NB4 (cell line): ENCODE measurements around the gene SPIB.

ENCODE experiments used
- MYC ChIP-seq: IDR thresholded peaks from 2 replicates; pipeline ENCODE4 v1.6.1; 2011; ENCODE audit warnings: low read depth, low read length
- POLR2A ChIP-seq: IDR thresholded peaks from 2 replicates; pipeline ENCODE4 v1.6.1; 2011; ENCODE audit warnings: mild to moderate bottlenecking; ENCODE audit not compliant: insufficient read length; ENCODE audit errors: extremely low read depth
- TF ChIP-seq, protein P1 (sequence below): IDR thresholded peaks from one replicate; pipeline ENCODE4 v1.5.1; 2012; ENCODE audit warnings: low read depth, low read length
- TF ChIP-seq, protein P2 (sequence below): IDR thresholded peaks from 2 replicates; pipeline ENCODE4 v1.6.1; 2011; ENCODE audit warnings: low read depth, low read length

DNA sequence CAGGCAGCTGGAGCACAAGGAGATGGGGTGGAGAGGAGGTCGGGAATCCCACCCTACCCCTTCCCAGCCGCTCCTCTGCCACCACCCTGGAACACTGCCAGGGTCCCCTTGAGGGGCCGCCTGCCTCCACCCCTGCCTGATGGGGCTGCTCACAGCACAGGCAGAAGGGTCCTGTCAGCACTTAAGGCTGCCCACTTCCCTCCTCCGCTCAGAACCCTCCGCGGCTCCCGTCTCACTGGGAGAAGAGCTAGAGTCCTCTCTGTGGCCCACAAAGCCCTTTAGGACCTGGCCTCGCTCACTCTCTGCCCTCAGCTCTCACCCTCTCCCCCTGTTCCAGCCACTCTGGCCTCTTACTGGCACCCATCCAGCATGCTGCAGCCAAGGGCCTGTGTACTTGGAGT lies 38.0 kb upstream of the SPIB start:
- TF ChIP-seq, protein P1, sequence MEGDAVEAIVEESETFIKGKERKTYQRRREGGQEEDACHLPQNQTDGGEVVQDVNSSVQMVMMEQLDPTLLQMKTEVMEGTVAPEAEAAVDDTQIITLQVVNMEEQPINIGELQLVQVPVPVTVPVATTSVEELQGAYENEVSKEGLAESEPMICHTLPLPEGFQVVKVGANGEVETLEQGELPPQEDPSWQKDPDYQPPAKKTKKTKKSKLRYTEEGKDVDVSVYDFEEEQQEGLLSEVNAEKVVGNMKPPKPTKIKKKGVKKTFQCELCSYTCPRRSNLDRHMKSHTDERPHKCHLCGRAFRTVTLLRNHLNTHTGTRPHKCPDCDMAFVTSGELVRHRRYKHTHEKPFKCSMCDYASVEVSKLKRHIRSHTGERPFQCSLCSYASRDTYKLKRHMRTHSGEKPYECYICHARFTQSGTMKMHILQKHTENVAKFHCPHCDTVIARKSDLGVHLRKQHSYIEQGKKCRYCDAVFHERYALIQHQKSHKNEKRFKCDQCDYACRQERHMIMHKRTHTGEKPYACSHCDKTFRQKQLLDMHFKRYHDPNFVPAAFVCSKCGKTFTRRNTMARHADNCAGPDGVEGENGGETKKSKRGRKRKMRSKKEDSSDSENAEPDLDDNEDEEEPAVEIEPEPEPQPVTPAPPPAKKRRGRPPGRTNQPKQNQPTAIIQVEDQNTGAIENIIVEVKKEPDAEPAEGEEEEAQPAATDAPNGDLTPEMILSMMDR, result no peak
- TF ChIP-seq MYC (no peak), POLR2A (no peak)
- TF ChIP-seq, protein P2, sequence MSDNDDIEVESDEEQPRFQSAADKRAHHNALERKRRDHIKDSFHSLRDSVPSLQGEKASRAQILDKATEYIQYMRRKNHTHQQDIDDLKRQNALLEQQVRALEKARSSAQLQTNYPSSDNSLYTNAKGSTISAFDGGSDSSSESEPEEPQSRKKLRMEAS, result no peak
